ENCODE measurements around the gene RBMS3. TPM values are rescaled to one million over a fixed set of nuclear protein-coding genes. Genes with fewer than 3 reads are reported as not detected.

The RBMS3 gene
- total RNA-seq, 4 donors from 2014 or later, result 116 to 171 (median 152) TPM

DNA sequence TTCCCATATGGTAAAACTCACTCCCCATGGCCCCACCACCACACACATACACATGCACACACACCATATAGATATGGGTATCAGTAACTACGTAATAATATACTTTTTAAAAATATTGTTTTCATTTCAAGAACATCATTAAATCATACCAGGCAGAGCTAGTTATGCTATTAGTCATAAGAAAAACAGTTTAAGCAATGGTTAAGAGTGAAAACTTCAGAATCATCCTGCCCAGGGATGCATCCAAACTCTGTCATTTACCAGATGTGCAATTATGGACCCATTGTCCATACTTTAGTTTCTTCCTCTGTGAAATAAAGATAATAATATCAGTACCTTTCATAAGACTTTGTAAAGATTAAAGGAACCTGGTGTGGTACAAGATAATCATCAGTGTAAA is 608.3 kb downstream of the RBMS3 start:
- TF ChIP-seq, protein P1, sequence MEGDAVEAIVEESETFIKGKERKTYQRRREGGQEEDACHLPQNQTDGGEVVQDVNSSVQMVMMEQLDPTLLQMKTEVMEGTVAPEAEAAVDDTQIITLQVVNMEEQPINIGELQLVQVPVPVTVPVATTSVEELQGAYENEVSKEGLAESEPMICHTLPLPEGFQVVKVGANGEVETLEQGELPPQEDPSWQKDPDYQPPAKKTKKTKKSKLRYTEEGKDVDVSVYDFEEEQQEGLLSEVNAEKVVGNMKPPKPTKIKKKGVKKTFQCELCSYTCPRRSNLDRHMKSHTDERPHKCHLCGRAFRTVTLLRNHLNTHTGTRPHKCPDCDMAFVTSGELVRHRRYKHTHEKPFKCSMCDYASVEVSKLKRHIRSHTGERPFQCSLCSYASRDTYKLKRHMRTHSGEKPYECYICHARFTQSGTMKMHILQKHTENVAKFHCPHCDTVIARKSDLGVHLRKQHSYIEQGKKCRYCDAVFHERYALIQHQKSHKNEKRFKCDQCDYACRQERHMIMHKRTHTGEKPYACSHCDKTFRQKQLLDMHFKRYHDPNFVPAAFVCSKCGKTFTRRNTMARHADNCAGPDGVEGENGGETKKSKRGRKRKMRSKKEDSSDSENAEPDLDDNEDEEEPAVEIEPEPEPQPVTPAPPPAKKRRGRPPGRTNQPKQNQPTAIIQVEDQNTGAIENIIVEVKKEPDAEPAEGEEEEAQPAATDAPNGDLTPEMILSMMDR (IDR thresholded peaks at IDR 0.05), result no peak
- TF ChIP-seq POLR2A (IDR thresholded peaks at IDR 0.05), result no peak
- no peaks in the 10 kb centered on the region for H3K36me3 ChIP-seq
- no peaks in the 10 kb centered on the region for H3K9me3 ChIP-seq
- no peak overlapping the region for H3K27ac ChIP-seq
- DNase-seq, result no peak
- H3K4me3 ChIP-seq (replicated peaks in 1 of 3), result no peak overlapping the region
- no peaks in the 10 kb centered on the region for H3K27me3 ChIP-seq
- intact Hi-C loops (cut with DNase I), result no loop called here
- 95 to 100% methylated on average over 1 of the region's 1 CpG for WGBS, 2 donors
- no peaks in the 10 kb centered on the region for H3K4me1 ChIP-seq

DNA sequence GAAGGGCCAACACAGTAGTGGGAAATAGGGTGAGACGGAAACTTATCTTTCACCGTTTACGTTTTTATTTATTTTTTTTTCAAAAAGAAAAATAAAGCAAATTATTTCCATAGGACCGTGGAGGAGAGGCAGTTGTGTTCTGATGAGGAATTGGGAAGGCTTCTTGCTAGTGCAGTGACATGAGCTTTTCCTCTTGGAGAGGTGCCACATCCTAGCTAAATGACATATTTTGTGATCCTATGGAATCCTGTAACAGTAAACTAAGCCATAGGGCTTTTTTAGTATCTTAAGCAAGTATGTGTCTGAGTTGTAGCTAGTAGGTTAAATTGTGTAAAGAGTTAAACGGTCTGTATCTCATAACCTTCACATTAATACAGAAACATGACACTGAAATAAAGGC is 609.9 kb downstream of the RBMS3 start:
- intact Hi-C loops (cut with DNase I), result no loop called here
- Histone ChIP-seq H3K27me3 (no peaks in the 10 kb centered on the region), H3K36me3 (no peaks in the 10 kb centered on the region), H3K9me3 (no peaks in the 10 kb centered on the region), H3K27ac (no peak overlapping the region), H3K4me3 (replicated peaks in 1 of 3) (no peak overlapping the region), H3K4me1 (no peaks in the 10 kb centered on the region)
- 92% methylated on average over 5 of the region's 5 CpGs for WGBS, 2 donors
- DNase-seq, result no peak
- TF ChIP-seq, protein P1 (IDR thresholded peaks at IDR 0.05), result no peak
- TF ChIP-seq POLR2A (IDR thresholded peaks at IDR 0.05), result no peak

DNA sequence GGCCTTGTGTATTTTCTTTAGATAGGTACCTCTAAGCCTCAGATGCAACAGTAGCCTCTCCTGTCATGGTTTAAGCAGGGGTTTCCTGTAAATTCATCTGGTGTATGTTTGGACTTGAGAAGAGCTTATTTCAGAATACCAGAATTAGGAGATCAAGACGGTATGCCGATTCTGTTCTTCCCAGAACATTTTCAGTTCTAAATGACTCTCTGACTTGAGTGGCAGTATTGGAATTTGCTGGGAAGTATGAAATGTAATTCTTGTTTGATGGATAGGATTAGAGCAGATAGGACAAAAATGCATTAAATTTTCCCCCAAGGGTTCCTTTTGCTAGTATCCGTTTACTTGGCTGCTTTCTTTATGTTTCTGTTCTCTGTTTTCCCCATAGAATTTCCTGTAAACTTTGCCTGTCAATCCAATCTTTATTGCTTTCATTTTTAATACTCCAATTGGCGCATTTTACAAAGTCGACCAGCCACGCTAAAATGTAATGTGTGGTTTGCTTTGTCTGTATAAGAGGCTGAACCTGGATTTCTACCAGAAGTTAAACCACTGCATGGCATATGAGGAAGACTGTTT is 612.2 kb downstream of the RBMS3 start:
- no peak overlapping the region for H3K4me3 ChIP-seq (replicated peaks in 1 of 3)
- intact Hi-C loops (cut with DNase I), result no loop called here
- no peak for TF ChIP-seq POLR2A (IDR thresholded peaks at IDR 0.05)
- TF ChIP-seq, protein P1 (IDR thresholded peaks at IDR 0.05), result no peak

DNA sequence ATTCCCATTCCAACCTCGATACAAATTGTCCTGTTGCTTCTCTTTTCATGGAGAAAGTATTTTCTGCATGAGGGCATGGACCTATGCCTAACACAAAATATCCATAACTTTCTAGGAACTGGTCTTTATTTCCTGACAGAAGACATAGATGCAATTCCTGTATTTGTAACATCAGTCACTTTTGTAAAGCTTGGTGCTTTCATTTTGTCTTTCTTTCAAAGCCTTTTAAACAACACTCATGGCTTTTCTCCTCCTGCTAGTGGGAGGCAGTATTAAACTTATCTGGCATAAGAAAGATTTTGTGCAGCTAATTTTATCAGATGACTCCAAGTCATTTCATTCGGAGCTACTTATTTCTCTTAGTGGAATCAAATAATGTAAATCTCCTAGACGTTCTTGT is 616.0 kb downstream of the RBMS3 start:
- Histone ChIP-seq H3K27ac (no peak overlapping the region), H3K9me3 (no peaks in the 10 kb centered on the region), H3K27me3 (no peaks in the 10 kb centered on the region), H3K4me1 (peaks cover 11 to 13% of the 10 kb centered on the region in 2 donors), H3K4me3 (replicated peaks in 1 of 3) (no peak overlapping the region), H3K36me3 (no peaks in the 10 kb centered on the region)
- WGBS, 2 donors, result 83 to 87% methylated on average over 3 of the region's 3 CpGs
- intact Hi-C loops (cut with DNase I), result no loop called here
- DNase-seq, result no peak
- no peak for TF ChIP-seq POLR2A (IDR thresholded peaks at IDR 0.05)
- TF ChIP-seq, protein P1 (IDR thresholded peaks at IDR 0.05), result no peak

More for the DNA sequence above, 612.2 kb downstream of the RBMS3 start:
- Histone ChIP-seq H3K27me3 (no peaks in the 10 kb centered on the region), H3K27ac (no peak overlapping the region), H3K4me1 (no peaks in the 10 kb centered on the region), H3K9me3 (no peaks in the 10 kb centered on the region), H3K36me3 (no peaks in the 10 kb centered on the region)
- WGBS, 2 donors, result 83% methylated on average over 6 of the region's 6 CpGs
- no peak for DNase-seq

DNA sequence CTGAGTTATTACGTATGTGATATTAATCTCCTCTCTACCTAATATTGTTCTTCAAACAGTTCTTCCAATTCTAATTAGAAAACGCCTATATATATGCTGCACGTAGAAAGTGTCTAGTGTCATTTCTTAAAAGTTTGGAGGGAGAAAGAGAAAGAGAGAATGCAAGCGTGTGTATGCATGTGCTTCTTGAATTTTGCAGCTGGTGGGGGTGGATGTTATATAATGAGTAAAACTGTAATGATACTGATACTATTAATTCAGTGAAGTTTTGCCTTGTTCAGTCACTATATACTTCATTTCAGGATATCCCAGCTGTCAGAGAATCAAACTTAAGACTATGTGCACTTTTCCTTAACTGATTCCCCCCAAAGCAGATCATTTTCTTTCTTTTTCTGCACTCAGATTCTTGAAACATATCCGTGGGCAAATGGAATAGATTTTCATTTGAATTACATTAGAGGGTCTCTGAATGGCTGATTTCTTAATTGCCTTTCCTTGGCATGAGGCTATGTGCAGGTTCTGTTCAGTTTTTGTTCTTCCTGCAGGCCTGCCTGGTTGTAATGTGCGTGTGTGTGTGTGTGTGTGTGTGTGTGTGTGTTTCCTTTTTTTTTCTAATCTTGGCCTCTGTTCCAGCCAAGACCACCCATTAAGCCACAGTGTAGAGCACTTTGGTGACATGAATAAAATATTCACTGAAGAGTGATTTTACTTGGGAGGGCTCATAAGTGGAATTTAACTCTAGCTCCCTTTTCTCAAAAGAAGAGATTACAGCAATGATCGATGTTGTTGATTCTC is 617.5 kb downstream of the RBMS3 start:
- Histone ChIP-seq H3K9me3 (no peaks in the 10 kb centered on the region), H3K27me3 (no peaks in the 10 kb centered on the region), H3K27ac (no peak overlapping the region), H3K4me1 (peaks cover 11 to 16% of the 10 kb centered on the region in 2 donors), H3K4me3 (replicated peaks in 1 of 3) (no peak overlapping the region), H3K36me3 (no peaks in the 10 kb centered on the region)
- TF ChIP-seq, protein P1 (IDR thresholded peaks at IDR 0.05), result no peak
- TF ChIP-seq POLR2A (IDR thresholded peaks at IDR 0.05), result no peak
- no peak for DNase-seq
- WGBS, 2 donors, result 73 to 78% methylated on average over 7 of the region's 7 CpGs
- intact Hi-C loops (cut with DNase I), result no loop called here

Measured in thyroid gland (tissue), 4 donors.